Stimulated activated CD8-positive, alpha-beta memory T cell treated with anti-CD3 and anti-CD28 coated beads, Interleukin-4, amount 100 ng/mL, for 24 hours (primary cell): ENCODE data around the gene COX6A2.
"Not testable (repeated sequence)": the region's sequence is repeated elsewhere in the genome, so short reads cannot be mapped to it uniquely, and the experiment has no call there.

Source experiments
- DNase-seq: peaks from one replicate; pipeline ENCODE4 v3.0.0-alpha.2; 2020; ENCODE audit warnings: low read depth

COX6A2 gene

DNA sequence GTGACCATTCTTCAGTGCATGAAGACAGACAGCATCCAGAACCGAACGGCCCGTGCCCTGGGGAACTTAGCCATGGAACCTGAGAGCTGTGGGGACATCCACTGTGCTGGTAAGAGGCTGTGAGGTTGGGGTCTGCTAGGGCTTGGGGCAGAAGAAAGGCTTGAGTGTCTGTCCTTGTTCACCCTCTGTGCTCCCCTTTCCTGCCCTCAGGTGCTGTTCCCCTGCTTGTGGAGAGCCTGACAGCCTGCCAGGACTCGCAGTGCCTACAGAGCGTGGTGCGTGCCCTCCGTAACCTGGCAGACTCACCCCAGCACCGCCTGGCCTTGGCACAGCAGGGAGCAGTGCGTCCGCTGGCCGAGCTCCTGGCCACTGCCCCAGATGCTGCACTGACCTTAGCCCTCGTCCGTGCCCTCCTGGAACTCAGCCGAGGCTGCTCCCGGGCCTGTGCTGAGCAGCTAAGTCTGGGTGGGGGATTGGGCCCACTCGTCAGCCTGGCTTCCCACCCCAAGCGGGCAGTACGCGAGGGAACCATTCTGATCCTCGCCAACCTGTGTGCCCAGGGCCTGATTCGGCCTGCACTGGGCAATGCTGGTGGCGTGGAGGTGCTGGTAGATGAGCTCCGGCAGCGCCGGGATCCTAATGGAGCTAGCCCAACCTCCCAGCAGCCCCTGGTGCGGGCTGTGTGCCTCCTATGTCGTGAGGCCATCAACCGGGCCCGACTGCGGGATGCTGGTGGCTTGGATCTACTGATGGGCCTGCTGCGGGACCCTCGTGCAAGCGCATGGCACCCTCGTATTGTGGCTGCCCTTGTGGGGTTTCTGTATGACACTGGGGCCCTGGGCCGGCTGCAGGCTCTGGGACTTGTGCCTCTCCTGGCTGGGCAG lies 34.0 kb upstream of the COX6A2 start:
- no peak for DNase-seq

GRCh38 chr16:31461201-31461920 lies 33.2 kb upstream of the COX6A2 start:
- DNase-seq, result no peak

- DNase-seq, result no peak
Observed at GRCh38 chr16:31460582-31461002, 32.4 kb upstream of the COX6A2 start.

GRCh38 chr16:31459687-31460581 lies 31.8 kb upstream of the COX6A2 start:
- peak; percentile 100 for DNase-seq

DNA sequence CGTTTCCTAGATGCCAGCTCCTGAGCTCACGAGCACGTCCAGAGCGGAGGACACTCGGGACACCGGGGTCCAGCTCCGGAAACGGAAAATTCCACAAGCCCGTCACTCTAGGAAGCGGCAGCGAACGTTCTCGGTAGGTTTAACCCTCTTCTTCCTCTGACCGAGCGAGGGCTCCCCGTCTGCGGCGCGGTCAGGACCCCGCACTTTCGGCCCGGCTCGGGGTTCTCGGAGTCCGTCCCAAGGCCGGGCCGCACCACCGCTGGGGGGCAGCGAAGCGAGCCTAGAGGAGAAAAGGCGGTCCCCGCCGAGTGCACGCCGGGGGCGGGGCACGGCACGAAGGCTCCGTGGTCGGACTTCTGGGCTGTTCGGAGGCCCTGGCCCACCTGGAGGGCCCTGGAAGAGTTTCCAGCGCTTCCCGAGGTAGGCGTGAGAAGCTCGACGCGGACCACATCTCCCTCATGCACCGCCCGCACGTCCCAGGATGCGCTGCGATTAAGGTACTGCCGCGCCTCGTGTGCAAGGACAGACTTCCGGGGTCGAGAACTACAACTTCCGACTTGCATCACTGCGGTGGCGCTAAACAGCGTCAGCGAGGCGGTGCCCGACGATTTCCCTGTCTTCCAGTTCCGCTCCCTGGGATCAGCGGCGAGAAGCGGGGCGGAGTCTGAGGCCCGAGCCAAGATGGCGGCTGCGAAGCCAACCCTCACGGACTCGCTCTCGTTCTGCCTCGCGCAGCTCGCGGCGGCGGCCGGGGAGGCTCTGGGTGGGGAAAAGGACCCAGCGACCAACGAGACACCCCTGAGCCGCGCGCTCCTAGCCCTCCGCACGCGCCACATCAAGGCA lies 30.9 kb upstream of the COX6A2 start, which contains the start of gene ARMC5:
Gene ARMC5, plus strand, starts transcription at position 658 of the 843 bp plus-strand sequence. Its CDS starts 24 bp downstream, at position 682.
- DNase-seq, result peak; percentile 93

- DNase-seq, result peak; percentile 35
Observed at GRCh38 chr16:31458073-31458843, 30.1 kb upstream of the COX6A2 start.

DNA sequence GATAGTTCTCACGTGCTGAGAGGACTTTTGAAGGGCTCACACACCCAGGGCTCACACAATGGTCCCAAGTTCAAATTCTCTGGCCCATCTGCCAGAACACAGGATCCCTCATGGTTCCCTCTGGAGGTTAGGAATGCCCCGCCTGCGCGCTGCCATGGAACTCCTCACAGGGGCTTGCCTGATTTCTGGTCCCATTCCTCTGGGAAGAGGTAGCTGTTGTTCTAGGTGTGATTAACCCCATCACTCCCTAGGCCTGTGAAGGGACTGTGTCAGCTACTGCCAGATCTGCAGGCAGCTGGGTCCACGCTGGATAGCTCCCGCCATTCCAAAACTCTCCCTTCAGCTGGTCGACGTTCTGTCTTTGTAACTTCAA lies 28.8 kb upstream of the COX6A2 start:
- no peak for DNase-seq

GRCh38 chr16:31455601-31456314 lies 27.6 kb upstream of the COX6A2 start:
- DNase-seq, result no peak

DNA sequence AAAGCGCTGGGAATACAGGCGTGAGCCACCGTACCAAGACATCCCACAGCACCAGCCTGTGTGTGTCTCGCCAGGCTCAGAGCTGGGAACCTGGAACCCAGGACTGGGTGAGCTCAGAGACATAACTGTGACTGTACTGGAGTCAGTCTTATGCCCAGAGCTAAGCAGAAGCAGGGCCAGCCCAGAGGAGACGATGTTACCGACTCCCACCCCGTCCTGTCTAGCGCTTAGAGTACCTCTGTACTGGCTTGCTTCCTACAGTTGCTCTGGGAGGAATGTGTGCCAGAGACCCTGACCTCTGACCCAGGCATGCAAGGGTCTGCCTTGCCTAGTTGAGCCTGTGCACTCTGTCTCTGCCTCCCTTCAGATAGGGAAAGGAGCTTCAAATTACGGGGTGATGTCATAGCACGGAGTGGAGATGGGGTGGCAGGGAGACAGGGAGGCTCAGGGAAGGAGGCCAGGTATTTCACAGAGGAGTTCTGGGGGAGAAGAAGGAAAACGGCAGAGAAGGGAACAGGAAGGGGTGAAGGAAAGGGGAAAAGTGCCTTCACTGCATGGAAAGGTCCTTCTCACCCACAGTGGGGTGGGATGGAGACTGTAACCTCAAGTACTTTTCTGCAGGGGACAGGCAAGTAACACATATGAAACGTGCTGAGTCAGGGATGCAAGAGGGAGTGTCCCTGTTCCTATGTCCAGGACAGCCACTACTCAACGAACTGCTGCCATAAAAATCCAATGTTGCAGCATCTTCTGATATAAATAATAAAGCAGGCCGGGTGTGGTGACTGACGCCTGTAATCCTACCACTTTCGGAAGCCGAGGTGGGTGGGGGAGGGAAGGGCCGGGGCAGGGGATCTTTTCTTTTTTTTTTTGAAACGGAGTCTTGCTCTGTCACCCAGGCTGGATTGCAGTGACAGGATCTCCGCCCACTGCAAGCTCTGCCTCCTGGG lies 25.4 kb upstream of the COX6A2 start:
- no peak for DNase-seq

DNA sequence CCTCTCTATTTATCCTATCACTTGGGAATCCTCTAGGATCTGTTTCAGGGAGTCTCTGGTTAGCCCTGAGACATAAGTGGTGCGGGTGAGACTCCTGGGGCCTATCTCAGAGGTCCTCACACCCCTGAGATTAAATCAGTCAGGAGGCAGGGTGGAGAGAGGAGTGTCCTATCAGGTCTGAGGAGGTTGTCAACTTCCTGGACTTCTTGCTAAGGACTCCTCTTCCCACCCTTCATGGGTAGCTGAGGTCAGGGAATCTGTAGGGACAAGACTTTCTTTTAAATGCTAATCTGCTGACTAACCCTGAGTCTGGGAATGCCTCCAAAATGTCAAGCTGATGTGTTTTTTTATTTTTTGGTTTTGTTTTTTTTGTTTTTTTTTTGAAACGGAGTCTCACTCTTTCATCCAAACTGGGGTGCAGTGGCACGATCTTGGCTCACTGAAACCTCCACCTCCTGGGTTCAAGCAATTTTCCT lies 24.5 kb upstream of the COX6A2 start:
- no peak for DNase-seq

GRCh38 chr16:31451681-31452351 lies 23.7 kb upstream of the COX6A2 start:
- no peak for DNase-seq

- no peak for DNase-seq
Observed at GRCh38 chr16:31451201-31451600, 23.0 kb upstream of the COX6A2 start.

GRCh38 chr16:31445931-31446330 lies 17.8 kb upstream of the COX6A2 start:
- DNase-seq, result not testable (repeated sequence)

- no peak for DNase-seq
Observed at GRCh38 chr16:31441956-31442355, 13.8 kb upstream of the COX6A2 start.

DNA sequence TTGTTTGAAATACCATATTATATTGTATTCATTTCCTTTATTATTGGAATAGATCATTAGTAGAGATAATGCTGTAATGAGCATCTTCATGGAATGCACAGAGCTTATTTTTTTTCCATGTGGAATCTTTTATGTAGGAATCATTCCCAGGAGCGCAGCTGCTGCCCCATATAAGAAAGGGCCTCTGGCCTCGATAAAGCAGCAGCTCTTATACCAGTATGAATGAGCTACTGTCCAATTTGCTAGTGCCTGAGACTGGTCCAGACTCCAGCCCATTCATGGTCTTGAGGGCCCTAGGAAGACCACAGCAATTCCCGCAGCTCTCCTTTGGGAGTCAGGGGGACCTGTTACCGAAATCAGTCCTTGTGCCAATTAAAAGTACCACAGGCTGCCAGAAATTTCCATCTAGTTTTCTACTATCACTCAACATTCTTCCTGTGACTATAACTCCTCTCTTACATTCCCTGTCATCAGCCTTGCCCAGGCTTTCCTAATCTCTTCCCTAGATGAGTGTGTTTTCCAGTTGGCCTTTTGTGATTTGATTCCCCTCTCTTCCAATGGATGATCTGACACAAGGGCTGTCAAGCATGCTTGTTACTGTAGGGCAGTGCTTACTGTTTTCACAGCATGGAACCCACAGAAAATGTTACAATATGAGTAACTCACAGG lies 12.5 kb upstream of the COX6A2 start:
- no peak for DNase-seq

GRCh38 chr16:31439519-31439918 lies 11.4 kb upstream of the COX6A2 start:
- DNase-seq, result no peak

- not testable (repeated sequence) for DNase-seq
Observed at GRCh38 chr16:31439023-31439422, 10.9 kb upstream of the COX6A2 start.
